Measurements from ENCODE around the gene CIPC. TPM values are rescaled to one million over a fixed set of nuclear protein-coding genes. Genes with fewer than 3 reads are reported as not detected.

CIPC gene
- 11.6 and 13.7 TPM in 2 replicates for total RNA-seq

GRCh38 chr14:77097700-77098528 lies at the start of gene CIPC:
Gene CIPC (plus strand): TSS chr14:77098258. CDS start chr14:77105709, 7,451 bp downstream.

GRCh38 chr14:77141214-77142004 lies 43.4 kb downstream of the CIPC start, which contains the start of gene ZDHHC22:
Gene ZDHHC22 (minus strand): TSS chr14:77141791. CDS start chr14:77139738, 2,053 bp downstream.

Other genes with a start within 250 kb of the CIPC start
- 40.7 and 45.4 TPM in 2 replicates for gene IRF2BPL, start 69.5 kb upstream of the CIPC start, total RNA-seq
- gene ZDHHC22, start 43.5 kb downstream of the CIPC start, total RNA-seq, result not detected in 2 replicates
- 0.30 and 0.46 TPM in 2 replicates for gene TMEM63C, start 83.5 kb downstream of the CIPC start, total RNA-seq
- gene NGB, start 172.9 kb downstream of the CIPC start, total RNA-seq, result not detected in 2 replicates
- 13.7 and 18.9 TPM in 2 replicates for gene POMT2, start 222.6 kb downstream of the CIPC start, total RNA-seq
- gene GSTZ1, start 222.8 kb downstream of the CIPC start, total RNA-seq, result 14.2 and 20.8 TPM in 2 replicates

All from smooth muscle cell of the umbilical artery (primary cell).